ENCODE results near the gene LYSMD1. TPM values are rescaled to one million over a fixed set of nuclear protein-coding genes. Genes with fewer than 3 reads are reported as not detected.
"Not testable (repeated sequence)": the region's sequence is repeated elsewhere in the genome, so short reads cannot be mapped to it uniquely, and the experiment has no call there.

LYSMD1 gene, protein sequence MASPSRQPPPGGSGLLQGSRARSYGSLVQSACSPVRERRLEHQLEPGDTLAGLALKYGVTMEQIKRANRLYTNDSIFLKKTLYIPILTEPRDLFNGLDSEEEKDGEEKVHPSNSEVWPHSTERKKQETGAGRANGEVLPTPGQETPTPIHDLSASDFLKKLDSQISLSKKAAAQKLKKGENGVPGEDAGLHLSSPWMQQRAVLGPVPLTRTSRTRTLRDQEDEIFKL
- 10 to 100 TPM; 13.4 to 19.7 (median 15.7) TPM for total RNA-seq

DNA sequence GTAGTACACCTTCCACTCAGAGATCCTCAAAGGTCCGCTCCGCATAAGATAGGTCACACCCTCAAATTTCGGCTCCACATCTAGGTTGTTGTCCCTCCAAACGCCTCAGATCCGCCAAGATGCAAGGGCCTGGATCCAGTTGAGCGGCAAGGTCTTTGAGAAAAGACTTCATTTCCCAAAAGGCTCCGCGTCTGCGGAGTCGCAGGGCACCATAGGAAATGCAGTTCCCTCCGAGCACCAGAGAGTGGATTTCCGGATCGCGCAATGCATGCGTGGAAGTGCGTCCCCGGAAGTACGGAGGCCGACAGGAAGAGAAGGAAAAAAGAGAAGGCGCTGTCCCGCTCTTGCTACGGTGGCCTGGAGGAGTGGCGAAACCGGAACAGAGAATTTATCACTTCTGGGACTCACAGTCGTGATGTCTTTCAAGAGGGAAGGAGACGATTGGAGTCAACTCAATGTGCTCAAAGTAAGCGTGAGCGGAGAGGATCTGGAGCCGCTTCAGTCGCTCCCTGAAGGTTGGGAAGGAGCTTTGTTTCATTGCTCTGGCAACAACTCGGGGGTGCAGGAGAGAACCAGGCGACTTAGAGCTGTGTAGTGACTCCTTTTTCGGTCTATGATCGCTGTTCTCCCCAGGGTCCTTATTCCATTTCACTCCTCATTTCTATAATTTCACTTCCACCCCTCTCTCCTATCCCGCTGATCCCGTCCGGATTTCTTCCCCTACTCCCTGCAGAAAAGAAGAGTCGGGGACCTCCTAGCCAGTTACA is at the start of gene LYSMD1, which contains the start of gene SCNM1:
LYSMD1 (minus strand) TSS at position 165 of the 767 bp plus-strand sequence. CDS start 644 bp downstream, outside the sequence.
SCNM1 (plus strand) TSS at position 407 of the 767 bp plus-strand sequence; CDS start at position 416, 9 bp downstream.
- Histone ChIP-seq H3K9me3 (no peaks in the 10 kb centered on the region), H3K27me3 (no peaks in the 10 kb centered on the region), H3K4me1 (peaks cover 14 to 21% of the 10 kb centered on the region in 2 donors), H3K36me3 (peaks cover 10 to 11% of the 10 kb centered on the region in 2 donors), H3K4me3 (replicated peaks in 1 of 3) (peak within 1 kb of the TSS; percentile 43 to 60 (median 53)), H3K27ac (peak within 1 kb of the TSS; percentile 70 to 91 (median 76))
- intact Hi-C loops (cut with DNase I), result no loop called here
- TF ChIP-seq, protein P1, sequence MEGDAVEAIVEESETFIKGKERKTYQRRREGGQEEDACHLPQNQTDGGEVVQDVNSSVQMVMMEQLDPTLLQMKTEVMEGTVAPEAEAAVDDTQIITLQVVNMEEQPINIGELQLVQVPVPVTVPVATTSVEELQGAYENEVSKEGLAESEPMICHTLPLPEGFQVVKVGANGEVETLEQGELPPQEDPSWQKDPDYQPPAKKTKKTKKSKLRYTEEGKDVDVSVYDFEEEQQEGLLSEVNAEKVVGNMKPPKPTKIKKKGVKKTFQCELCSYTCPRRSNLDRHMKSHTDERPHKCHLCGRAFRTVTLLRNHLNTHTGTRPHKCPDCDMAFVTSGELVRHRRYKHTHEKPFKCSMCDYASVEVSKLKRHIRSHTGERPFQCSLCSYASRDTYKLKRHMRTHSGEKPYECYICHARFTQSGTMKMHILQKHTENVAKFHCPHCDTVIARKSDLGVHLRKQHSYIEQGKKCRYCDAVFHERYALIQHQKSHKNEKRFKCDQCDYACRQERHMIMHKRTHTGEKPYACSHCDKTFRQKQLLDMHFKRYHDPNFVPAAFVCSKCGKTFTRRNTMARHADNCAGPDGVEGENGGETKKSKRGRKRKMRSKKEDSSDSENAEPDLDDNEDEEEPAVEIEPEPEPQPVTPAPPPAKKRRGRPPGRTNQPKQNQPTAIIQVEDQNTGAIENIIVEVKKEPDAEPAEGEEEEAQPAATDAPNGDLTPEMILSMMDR (IDR thresholded peaks at IDR 0.05), result peak in 4 of 6 experiments; percentile 14 to 53 (median 27)
- peak in 1 of 2 donors; percentile 43 for TF ChIP-seq POLR2A (IDR thresholded peaks at IDR 0.05)
- peak; percentile 97 to 98 for DNase-seq
- 0% methylated on average over 30 to 38 of the region's 38 CpGs for WGBS, 2 donors

DNA sequence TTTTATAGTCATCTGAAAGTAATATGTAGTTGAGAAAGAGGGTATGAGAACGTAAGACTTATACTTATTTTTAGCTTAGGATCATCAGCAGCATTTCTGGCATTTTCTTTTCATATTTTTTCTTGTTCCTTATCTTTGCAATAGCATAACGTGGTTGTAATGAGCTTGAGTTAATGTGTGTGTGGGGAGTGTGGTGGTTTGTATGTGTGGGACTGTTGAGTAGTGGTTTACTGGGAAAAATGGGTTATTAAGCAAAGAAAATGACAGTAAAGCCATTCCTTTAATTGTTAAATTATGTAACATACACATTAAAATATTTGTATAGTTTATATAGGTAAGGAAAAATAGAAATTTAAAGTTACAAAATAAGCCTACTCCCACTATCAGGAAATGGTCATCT is 47.9 kb upstream of the LYSMD1 start:
- WGBS, 2 donors, result 37 to 40% methylated on average over 2 of the region's 2 CpGs

DNA sequence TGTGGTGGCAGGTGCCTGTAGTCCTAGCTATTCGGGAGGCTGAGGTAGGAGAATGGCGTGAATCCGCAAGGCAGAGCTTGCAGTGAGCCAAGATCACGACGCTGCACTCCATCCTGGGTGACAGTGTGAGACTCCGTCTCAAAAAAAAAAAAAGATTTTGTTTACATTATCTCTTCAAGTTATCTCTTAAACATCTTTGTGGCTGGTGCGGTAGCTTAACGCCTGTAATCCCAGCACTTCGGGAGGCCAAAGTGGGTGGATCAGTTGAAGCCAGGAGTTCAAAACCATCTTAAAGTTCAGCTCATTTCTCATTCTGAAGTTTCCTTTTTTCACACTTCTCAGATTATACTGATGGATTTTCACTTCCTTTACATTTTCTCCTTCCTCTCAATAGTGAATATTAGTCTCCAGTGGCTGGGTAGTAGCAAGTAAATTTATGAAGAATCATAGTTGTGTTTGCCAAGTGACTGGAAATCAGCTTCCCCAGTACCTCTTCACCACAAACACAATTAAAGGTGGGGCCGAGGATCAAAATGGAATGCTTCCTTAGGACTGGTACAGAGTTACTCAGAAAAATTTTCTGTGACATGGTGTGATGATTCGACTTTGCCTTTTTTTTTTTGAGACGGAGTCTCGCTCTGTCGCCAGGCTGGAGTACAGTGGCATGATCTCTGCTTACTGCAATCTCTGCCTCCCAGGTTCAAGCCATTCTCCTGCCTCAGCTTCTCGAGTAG is 46.4 kb upstream of the LYSMD1 start:
- 86 to 88% methylated on average over 15 of the region's 15 CpGs for WGBS, 2 donors
- DNase-seq, result no peak
- H3K4me3 ChIP-seq (replicated peaks in 1 of 3), result no peak overlapping the region
- no peak overlapping the region for H3K27ac ChIP-seq
- no peaks in the 10 kb centered on the region for H3K9me3 ChIP-seq
- no peaks in the 10 kb centered on the region for H3K27me3 ChIP-seq
- TF ChIP-seq, protein P1 (IDR thresholded peaks at IDR 0.05), result no peak
- no peak for TF ChIP-seq POLR2A (IDR thresholded peaks at IDR 0.05)
- intact Hi-C loops (cut with DNase I), result no loop called here
- H3K4me1 ChIP-seq, result peaks cover 7 to 9% of the 10 kb centered on the region in 2 donors
- H3K36me3 ChIP-seq, result peaks cover under 1 to 9% of the 10 kb centered on the region in 2 donors

More for the DNA sequence above, 47.9 kb upstream of the LYSMD1 start:
- Histone ChIP-seq H3K27ac (no peak overlapping the region), H3K9me3 (no peaks in the 10 kb centered on the region), H3K36me3 (peaks cover 0 to 5% of the 10 kb centered on the region in 2 donors), H3K27me3 (no peaks in the 10 kb centered on the region), H3K4me1 (no peaks in the 10 kb centered on the region), H3K4me3 (replicated peaks in 1 of 3) (no peak overlapping the region)
- intact Hi-C loops (cut with DNase I), result no loop called here
- no peak for TF ChIP-seq POLR2A (IDR thresholded peaks at IDR 0.05)
- TF ChIP-seq, protein P1 (IDR thresholded peaks at IDR 0.05), result no peak
- DNase-seq, result no peak

DNA sequence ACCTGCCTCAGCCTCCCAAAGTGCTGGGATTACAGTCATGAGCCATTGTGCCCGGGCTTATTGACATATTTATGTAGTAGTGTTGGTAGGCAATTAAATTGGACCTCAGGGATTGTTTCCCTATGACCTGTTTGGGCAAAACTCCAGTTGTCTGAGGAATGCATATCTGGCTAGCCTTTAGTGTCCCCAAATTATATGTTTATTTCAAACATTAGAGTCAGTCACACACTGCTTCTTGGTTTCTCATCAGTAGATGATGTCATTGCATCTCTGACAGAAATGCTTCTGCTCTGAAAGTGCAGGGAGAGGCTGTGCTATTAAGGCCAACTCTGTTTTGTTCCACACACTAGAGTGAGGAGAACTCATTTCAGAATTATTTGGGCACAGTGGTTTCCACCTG is 45.1 kb upstream of the LYSMD1 start:
- DNase-seq, result no peak
- Histone ChIP-seq H3K4me3 (replicated peaks in 1 of 3) (no peak overlapping the region), H3K27me3 (no peaks in the 10 kb centered on the region), H3K4me1 (peaks cover 9 to 12% of the 10 kb centered on the region in 2 donors), H3K9me3 (no peaks in the 10 kb centered on the region), H3K36me3 (peaks cover 8 to 9% of the 10 kb centered on the region in 2 donors), H3K27ac (no peak overlapping the region)
- intact Hi-C loops (cut with DNase I), result no loop called here
- 82% methylated on average over 1 of the region's 1 CpG for WGBS, 2 donors
- no peak for TF ChIP-seq POLR2A (IDR thresholded peaks at IDR 0.05)
- TF ChIP-seq, protein P1 (IDR thresholded peaks at IDR 0.05), result no peak

DNA sequence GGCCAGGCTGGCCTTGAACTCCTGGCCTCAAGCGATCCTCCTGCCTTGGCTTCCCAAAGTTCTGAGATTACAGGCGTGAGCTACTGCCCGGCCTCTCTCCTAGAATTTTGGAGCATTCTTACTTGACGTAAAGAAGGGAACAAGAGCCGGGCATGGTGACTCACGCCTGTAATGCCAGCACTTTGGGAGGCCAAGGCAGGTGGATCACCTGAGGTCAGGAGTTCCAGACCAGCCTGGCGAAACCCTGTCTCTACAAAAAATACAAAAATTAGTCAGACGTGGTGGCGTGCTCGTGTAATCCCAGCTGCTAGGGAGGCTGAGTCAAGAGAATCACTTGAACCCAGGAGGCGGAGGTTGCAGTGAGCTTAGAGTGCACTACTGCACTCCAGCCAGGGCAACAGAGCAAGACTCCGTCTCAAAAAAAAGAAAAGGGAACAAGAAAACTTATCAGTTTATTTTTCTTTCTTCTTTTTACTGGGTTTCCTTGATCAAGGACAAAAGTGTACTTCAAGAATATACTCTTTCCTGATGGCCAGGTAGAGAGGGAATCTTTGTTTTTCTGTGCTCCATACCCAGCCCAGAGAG is 39.8 kb upstream of the LYSMD1 start:
- intact Hi-C loops (cut with DNase I); H3K27me3 ChIP-seq; DNase-seq; H3K4me3 ChIP-seq (replicated peaks in 1 of 3); H3K9me3 ChIP-seq: not testable (repeated sequence)
- 93 to 96% methylated on average over 12 of the region's 12 CpGs for WGBS, 2 donors
- H3K36me3 ChIP-seq, result peaks cover 8 to 14% of the 10 kb centered on the region in 2 donors
- peak overlapping the region in 1 of 3 donors; percentile 64 for H3K27ac ChIP-seq
- peaks cover 21 to 29% of the 10 kb centered on the region in 2 donors for H3K4me1 ChIP-seq

Data from thyroid gland (tissue), 4 donors.